Prostate gland (tissue), 2 donors: ENCODE measurements around the gene HOOK1.

Source experiments
- CTCF ChIP-seq, 4 experiments: fragments of 200-600 bp in 2 of 4; fragments of 450-650 bp in 2 of 4; sonication (generic) in 2 of 4; IDR thresholded peaks; 1 replicate in 3 of 4; 2 replicates in 1 of 4; pipeline ENCODE4 v1.5.1; 2016 to 2019; ENCODE audit warnings: antibody characterized with exemption in 4 of 4, mild to moderate bottlenecking in 2 of 4, moderate library complexity in 2 of 4
- POLR2A ChIP-seq: fragments of 450-650 bp; IDR thresholded peaks from one replicate; pipeline ENCODE4 v1.6.1; 2016; ENCODE audit warnings: antibody characterized with exemption, mild to moderate bottlenecking
- POLR2AphosphoS5 ChIP-seq: sonication (generic); formaldehyde crosslinking; IDR thresholded peaks from one replicate; pipeline ENCODE4 v1.6.1; 2017; ENCODE audit warnings: antibody characterized with exemption

- TF ChIP-seq CTCF (IDR thresholded peaks at IDR 0.05) (no peak), POLR2AphosphoS5 (no peak), POLR2A (no peak)
Observed at GRCh38 chr1:59871746-59872145, 57.0 kb downstream of the HOOK1 start.
